PC-3 (cell line): ENCODE results near the gene PRDM15.

Experiments used
- CTCF ChIP-seq: fragments of 300-600 bp; sonication (generic); conservative IDR thresholded peaks from 2 replicates; pipeline ENCODE4 v1.5.1; 2017; ENCODE audit warnings: antibody characterized with exemption, low read depth, mild to moderate bottlenecking, low read length
- EZH2 ChIP-seq: fragments of 300-600 bp; sonication (generic); IDR thresholded peaks from one replicate; pipeline ENCODE4 v1.6.1; 2017; ENCODE audit warnings: antibody characterized with exemption, mild to moderate bottlenecking, low read length; ENCODE audit not compliant: unreplicated experiment
- EZH2phosphoT487 ChIP-seq: fragments of 300-600 bp; sonication (generic); IDR thresholded peaks from 2 replicates; pipeline ENCODE4 v1.6.1; 2018; ENCODE audit warnings: mild to moderate bottlenecking, antibody characterized with exemption, low read length, borderline replicate concordance

GRCh38 chr21:41763996-41764395 is 115.1 kb downstream of the PRDM15 start:
- TF ChIP-seq EZH2 (no peak), EZH2phosphoT487 (no peak), CTCF (no peak)
